ENCODE measurements around the gene GORASP1.

GORASP1 gene

GRCh38 chr3:39141171-39141995 lies 34.0 kb upstream of the GORASP1 start:
- no peak for DNase-seq (ENCODE audit: low read depth in 2 of 2)

- DNase-seq (ENCODE audit: low read depth in 2 of 2) = no peak
These were observed 33.0 kb upstream of the GORASP1 start for GRCh38 chr3:39140341-39140971.

GRCh38 chr3:39139442-39139841 lies 32.0 kb upstream of the GORASP1 start:
- DNase-seq (ENCODE audit: low read depth in 2 of 2) = no peak

- no peak for DNase-seq (ENCODE audit: low read depth in 2 of 2)
These were observed 31.5 kb upstream of the GORASP1 start for GRCh38 chr3:39138804-39139415.

- no peak for DNase-seq (ENCODE audit: low read depth in 2 of 2)
These were observed 30.8 kb upstream of the GORASP1 start for GRCh38 chr3:39137991-39138803.

GRCh38 chr3:39137435-39137936 lies 30.1 kb upstream of the GORASP1 start:
- DNase-seq (ENCODE audit: low read depth in 2 of 2) = no peak

- no peak for DNase-seq (ENCODE audit: low read depth in 2 of 2)
These were observed 29.4 kb upstream of the GORASP1 start for GRCh38 chr3:39136533-39137434.

- DNase-seq (ENCODE audit: low read depth in 2 of 2) = no peak
These were observed 27.9 kb upstream of the GORASP1 start for GRCh38 chr3:39135170-39135805.

- no peak for DNase-seq (ENCODE audit: low read depth in 2 of 2)
These were observed 26.9 kb upstream of the GORASP1 start for GRCh38 chr3:39134305-39134704.

- DNase-seq (ENCODE audit: low read depth in 2 of 2) = no peak
These were observed 26.4 kb upstream of the GORASP1 start for GRCh38 chr3:39133822-39134221.

- DNase-seq (ENCODE audit: low read depth in 2 of 2) = no peak
These were observed 25.7 kb upstream of the GORASP1 start for GRCh38 chr3:39133093-39133490.

- no peak for DNase-seq (ENCODE audit: low read depth in 2 of 2)
These were observed 25.0 kb upstream of the GORASP1 start for GRCh38 chr3:39132096-39133092.

GRCh38 chr3:39130693-39131265 lies 23.4 kb upstream of the GORASP1 start:
- no peak for DNase-seq (ENCODE audit: low read depth in 2 of 2)

- DNase-seq (ENCODE audit: low read depth in 2 of 2) = no peak
These were observed 22.6 kb upstream of the GORASP1 start for GRCh38 chr3:39130026-39130425.

GRCh38 chr3:39128951-39129350 lies 21.5 kb upstream of the GORASP1 start:
- no peak for DNase-seq (ENCODE audit: low read depth in 2 of 2)

- no peak for DNase-seq (ENCODE audit: low read depth in 2 of 2)
These were observed 20.5 kb upstream of the GORASP1 start for GRCh38 chr3:39127908-39128304.

- DNase-seq (ENCODE audit: low read depth in 2 of 2) = no peak
These were observed 20.0 kb upstream of the GORASP1 start for GRCh38 chr3:39127269-39127907.

- no peak for DNase-seq (ENCODE audit: low read depth in 2 of 2)
These were observed 19.2 kb upstream of the GORASP1 start for GRCh38 chr3:39126532-39127071.

Data from stimulated activated CD8-positive, alpha-beta memory T cell treated with anti-CD3 and anti-CD28 coated beads, Interleukin-15, amount 100 ng/mL, for 4 hours (primary cell).